ENCODE data around the gene ELOA. TPM values are rescaled to one million over a fixed set of nuclear protein-coding genes. Genes with fewer than 3 reads are reported as not detected.

The ELOA gene
- total RNA-seq, 2 donors from 2014 or later: 25.5 to 27.5 TPM

- peaks cover 0 to 17% of the 10 kb centered on the region in 2 donors for H3K4me1 ChIP-seq
- peak; percentile 96 to 97 for TF ChIP-seq CTCF (IDR thresholded peaks at IDR 0.05)
- DNase-seq (ENCODE audit: low spot score): peak; percentile 91
Observed at GRCh38 chr1:23772049-23772853, 29.0 kb downstream of the ELOA start.

GRCh38 chr1:23772854-23773242, 29.6 kb downstream of the ELOA start:
- Histone ChIP-seq H3K4me3 (no peak overlapping the region), H3K27ac (no peak overlapping the region), H3K27me3 (no peaks in the 10 kb centered on the region), H3K4me1 (peaks cover 0 to 22% of the 10 kb centered on the region in 2 donors), H3K36me3 (no peaks in the 10 kb centered on the region), H3K9me3 (no peaks in the 10 kb centered on the region)
- TF ChIP-seq CTCF (IDR thresholded peaks at IDR 0.05): no peak
- no peak for DNase-seq (ENCODE audit: low spot score)

More at GRCh38 chr1:23772049-23772853, 29.0 kb downstream of the ELOA start:
- Histone ChIP-seq H3K4me3 (no peak overlapping the region), H3K27me3 (no peaks in the 10 kb centered on the region), H3K27ac (no peak overlapping the region), H3K9me3 (no peaks in the 10 kb centered on the region), H3K36me3 (no peaks in the 10 kb centered on the region)

- TF ChIP-seq CTCF (IDR thresholded peaks at IDR 0.05): no peak
- H3K4me1 ChIP-seq: peaks cover 0 to 23% of the 10 kb centered on the region in 2 donors
- no peaks in the 10 kb centered on the region for H3K27me3 ChIP-seq
- H3K36me3 ChIP-seq: no peaks in the 10 kb centered on the region
- no peak overlapping the region for H3K27ac ChIP-seq
- no peaks in the 10 kb centered on the region for H3K9me3 ChIP-seq
- no peak overlapping the region for H3K4me3 ChIP-seq
- no peak for DNase-seq (ENCODE audit: low spot score)
Observed at GRCh38 chr1:23774174-23774880, 31.1 kb downstream of the ELOA start.

- Histone ChIP-seq H3K27ac (no peak overlapping the region), H3K4me3 (no peak overlapping the region)
Observed at GRCh38 chr1:23776217-23776616, 32.9 kb downstream of the ELOA start.

More at GRCh38 chr1:23776217-23776616, 32.9 kb downstream of the ELOA start:
- TF ChIP-seq CTCF (IDR thresholded peaks at IDR 0.05): no peak
- Histone ChIP-seq H3K9me3 (no peaks in the 10 kb centered on the region), H3K4me1 (peaks cover 0 to 32% of the 10 kb centered on the region in 2 donors), H3K36me3 (no peaks in the 10 kb centered on the region), H3K27me3 (no peaks in the 10 kb centered on the region)
- DNase-seq (ENCODE audit: low spot score): no peak

Data from right atrium auricular region (tissue), 2 donors.